Hematopoietic multipotent progenitor cell (in vitro differentiated cells): ENCODE data around the gene MAGEB10. TPM values are rescaled to one million over a fixed set of nuclear protein-coding genes. Genes with fewer than 3 reads are reported as not detected.
"Not testable (repeated sequence)": the region's sequence is repeated elsewhere in the genome, so short reads cannot be mapped to it uniquely, and the experiment has no call there.

ENCODE experiments used
- DNase-seq, 3 donors: peaks; one replicate each; pipeline ENCODE4 v3.0.0-alpha.2; 2011 to 2015; ENCODE audit warnings: low read depth in 2 of 3, low spot score in 2 of 3
- total RNA-seq: library from RNA; depleted of rRNA; stranded (reverse); fragments of >200 nt; gene quantifications from one replicate; pipeline ENCODE4 v1.2.3, GENCODE V29; 2012

MAGEB10 gene, protein sequence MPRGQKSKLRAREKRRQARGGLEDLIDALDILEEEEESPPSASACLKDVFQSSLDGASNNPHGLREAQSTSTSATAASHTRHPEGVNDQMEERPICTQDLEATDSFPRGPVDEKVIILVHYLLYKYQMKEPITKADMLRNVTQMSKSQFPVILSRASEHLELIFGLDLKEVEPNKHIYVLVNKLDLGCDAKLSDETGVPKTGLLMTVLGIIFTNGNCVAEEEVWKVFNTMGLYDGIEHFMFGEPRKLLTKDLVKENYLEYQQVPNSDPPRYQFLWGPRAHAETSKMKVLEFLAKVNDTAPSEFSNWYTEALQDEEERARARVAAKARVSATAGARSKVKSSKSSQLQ
- total RNA-seq, result not detected

DNA sequence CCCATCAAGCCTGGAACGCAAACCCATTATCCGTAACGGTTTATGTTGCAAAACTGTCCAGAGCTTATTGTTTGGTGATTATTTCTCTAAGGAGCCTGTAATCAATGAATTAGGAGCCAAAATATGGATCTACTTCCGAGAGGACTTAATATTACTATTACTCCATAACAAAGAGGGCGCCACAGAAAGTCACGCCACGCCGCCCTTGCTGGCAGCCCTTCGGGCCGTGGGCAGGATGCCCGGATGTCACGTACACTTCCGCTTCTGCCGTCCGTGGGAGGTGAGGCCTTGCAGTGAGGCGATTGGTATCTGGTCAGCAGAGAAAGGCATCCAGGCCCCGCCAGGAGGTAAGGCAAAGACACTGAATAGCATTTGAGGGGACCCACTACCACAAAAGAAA is at the start of gene MAGEB10:
TSS of gene MAGEB10 (plus strand) at position 301 of the 400 bp plus-strand sequence. CDS start 13,317 bp downstream, outside the sequence.
- DNase-seq, result no peak

DNA sequence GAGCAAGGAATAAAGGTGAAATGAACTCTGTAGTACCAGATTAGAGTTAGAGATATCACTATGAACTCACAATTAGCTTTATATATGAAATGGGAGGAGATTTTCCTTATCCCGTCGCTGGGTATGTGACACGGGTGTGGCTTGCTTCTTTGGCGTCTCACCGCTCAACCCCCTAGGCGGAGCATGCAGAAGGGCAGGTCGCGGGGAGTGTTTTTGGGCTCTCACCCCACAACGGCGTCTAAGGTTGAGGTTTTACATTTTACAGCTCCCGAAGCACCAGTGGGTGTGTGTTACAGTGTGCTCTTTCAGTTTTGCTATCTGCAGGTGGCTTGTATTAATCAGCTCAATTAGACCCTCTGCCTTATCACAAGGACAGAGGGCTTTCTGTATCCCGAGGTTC is 42.1 kb upstream of the MAGEB10 start:
- no peak for DNase-seq

DNA sequence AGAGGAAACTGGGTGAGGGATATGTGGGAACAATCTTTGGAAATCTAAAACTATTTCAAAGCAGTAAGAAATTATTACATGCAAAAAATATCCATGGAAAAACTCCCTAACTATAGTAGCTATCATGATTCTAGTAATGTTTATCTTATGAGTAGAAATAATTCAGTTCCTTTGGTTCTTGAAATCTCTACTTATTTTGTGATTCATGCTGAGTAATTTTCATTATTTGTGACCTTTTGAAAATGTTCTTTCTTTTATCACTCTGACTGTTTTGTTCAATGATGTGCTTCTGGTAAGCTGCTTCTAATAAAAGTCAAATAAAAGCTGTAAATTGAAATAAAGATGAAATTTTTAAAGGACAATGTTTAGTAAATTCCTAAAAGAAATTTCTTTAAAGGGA is 40.4 kb upstream of the MAGEB10 start:
- no peak for DNase-seq

DNA sequence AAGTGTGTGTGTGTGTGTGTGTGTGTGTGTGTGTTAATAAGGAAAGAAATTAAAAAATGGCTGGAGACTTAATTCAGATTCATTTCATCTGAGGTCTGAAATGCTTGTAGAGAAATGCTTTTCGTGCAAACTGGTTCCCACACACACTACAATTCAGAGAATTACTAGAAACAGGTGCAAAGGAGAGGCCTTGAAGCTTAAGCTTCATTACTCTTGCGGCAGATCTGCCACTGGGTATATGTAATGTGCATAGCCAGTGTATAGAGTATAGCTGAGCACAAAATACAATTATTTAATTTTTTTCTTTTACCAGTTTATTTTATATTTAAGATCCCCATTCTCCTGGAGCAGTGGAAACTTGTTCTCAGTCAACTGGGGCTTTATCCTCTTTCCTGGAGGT is 31.8 kb upstream of the MAGEB10 start:
- no peak for DNase-seq

GRCh38 chrX:27796640-27797257 is 11.0 kb upstream of the MAGEB10 start:
- no peak for DNase-seq

DNA sequence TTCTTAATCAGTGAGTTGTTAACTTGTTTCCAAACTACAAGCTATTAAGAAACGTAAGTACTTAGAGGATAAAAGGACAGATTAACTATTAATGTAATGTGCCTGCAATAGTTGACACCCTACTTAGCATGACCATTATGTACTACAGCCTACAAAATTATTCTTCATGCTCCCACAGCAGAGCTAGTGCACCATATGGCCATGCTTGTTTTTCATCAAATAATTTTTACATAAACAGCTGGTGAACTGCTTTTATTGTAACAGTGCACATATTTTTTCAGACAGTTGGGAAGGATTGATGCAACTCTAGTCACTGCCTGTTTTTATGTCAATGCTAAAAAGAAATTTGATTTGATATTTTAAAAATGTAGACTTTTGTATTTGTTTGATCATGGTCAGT is 10.2 kb upstream of the MAGEB10 start:
- DNase-seq, result no peak

DNA sequence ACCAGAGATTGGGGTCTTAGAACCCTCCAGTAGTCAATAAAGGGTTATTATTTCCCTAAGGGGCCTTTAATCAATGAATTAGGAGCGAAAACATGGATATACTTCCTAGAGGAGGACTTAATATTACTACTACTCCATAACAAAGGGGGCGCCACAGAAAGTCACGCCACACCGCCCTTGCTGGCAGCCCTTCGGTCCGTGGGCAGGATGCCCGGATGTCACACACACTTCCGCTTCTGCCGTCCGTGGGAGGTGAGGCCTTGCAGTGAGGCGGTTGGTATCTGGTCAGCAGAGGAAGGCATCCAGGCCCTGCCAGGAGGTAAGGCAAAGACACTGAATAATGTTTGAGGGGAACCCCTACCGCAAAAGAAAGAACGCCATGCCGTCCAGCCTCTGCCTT is 436 bp downstream of the MAGEB10 start:
- no peak for DNase-seq

- DNase-seq, result not testable (repeated sequence)
Measured at GRCh38 chrX:27808991-27809859, 1.4 kb downstream of the MAGEB10 start.

DNA sequence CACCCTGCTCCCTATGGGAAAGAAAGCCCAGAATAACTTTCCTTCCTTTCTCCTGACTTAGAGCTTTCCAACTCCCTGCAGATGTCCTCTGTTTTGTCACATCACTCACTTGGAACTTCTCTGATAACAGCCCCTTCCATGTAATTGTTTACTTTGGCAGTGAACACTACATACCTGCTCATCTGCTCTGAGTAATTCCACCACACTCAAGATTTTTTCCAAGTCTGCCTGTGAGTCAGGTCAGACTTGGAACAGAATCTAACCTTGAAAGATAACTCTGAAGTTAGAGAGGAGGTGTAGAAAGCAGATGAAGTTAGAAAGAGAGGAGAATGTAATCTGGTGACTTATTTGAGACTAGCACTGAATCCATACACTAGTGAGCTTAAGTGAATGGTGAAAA is 7.4 kb downstream of the MAGEB10 start:
- DNase-seq, result no peak

GRCh38 chrX:27823812-27824211 is 16.0 kb downstream of the MAGEB10 start:
- DNase-seq, result no peak

DNA sequence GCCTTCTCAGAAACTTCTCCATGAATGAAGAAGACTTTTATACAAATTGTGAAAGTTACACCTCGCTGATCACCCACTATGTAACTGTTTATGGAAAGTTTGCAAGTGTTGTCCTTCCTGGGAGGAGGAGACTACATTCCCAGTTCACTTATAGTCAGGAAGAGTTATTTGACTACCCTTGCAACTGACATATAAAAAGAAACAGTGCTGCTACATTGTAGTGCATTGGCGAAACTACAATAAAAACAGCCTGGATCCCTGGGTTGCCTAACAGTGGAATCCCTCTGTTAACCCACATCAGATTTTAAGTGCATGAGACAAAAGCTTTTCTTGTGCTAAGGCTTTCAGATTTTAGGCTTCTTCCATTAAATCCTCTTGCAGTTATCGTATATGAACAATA is 30.4 kb downstream of the MAGEB10 start:
- DNase-seq, result no peak

DNA sequence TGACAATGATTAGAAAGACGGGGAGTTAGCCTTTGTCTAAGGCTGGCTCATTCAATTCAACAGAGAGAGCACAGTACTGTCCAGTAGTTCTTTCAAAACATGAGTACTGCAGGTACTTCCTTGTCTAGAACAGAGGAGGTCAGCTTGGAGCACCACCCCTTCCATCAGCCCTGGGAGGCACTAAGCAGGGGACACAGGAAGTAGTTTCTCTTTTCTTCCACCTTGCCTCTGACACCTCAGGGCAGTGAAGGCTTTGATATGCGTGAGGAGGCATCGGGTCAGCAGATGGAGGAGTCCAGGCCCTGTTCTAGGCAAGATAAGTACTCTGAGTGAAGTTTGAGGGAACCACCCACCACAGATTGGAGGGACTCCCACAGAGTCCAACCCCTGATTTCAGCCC is 33.1 kb downstream of the MAGEB10 start:
- DNase-seq, result no peak

GRCh38 chrX:27842859-27843258 is 35.1 kb downstream of the MAGEB10 start:
- no peak for DNase-seq

GRCh38 chrX:27860337-27860736 is 52.5 kb downstream of the MAGEB10 start:
- no peak for DNase-seq

DNA sequence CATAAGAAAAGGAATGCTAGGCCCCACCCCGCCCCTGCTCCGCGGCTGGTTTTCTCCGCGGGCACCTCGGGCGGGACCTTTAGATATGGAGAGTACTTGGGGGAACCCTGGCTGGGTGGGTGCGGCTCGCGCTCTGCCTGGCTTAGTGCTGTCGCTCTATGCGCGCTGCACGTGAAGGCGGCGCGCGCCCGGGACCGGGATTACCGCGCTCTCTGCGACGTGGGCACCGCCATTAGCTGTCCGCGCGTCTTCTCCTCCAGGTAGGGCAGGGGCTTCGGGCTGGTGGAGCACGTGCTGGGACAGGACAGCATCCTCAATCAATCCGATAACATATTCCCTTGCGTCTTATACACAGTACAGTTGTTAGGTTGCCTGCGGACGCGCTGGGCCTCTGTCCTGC is 56.0 kb downstream of the MAGEB10 start:
- DNase-seq, result no peak

Other genes with a start within 250 kb of the MAGEB10 start
- not detected for gene DCAF8L2, start 217.6 kb upstream of the MAGEB10 start, total RNA-seq
- not detected for gene DCAF8L1, start 173.5 kb downstream of the MAGEB10 start, total RNA-seq